Neuron (in vitro differentiated cells): ENCODE measurements around the gene AIFM2.
"Not testable (repeated sequence)": the region's sequence is repeated elsewhere in the genome, so short reads cannot be mapped to it uniquely, and the experiment has no call there.

Experiments used
- H2AFZ ChIP-seq: one replicate; pipeline ENCODE4 v1.6.1; 2013; ENCODE audit warnings: low read depth, mild to moderate bottlenecking, inconsistent platforms, low read length, moderate library complexity
- H3K27me3 ChIP-seq: one replicate; pipeline ENCODE4 v1.6.1; 2013; ENCODE audit warnings: low read length; ENCODE audit not compliant: insufficient read depth
- H3K36me3 ChIP-seq: one replicate; pipeline ENCODE4 v1.6.1; 2013; ENCODE audit warnings: low read length; ENCODE audit not compliant: insufficient read depth
- H3K4me1 ChIP-seq: one replicate; pipeline ENCODE4 v1.6.1; 2013; ENCODE audit warnings: low read length; ENCODE audit not compliant: insufficient read depth
- H3K4me3 ChIP-seq: 2 replicates; pipeline ENCODE4 v1.5.1; 2013; ENCODE audit warnings: mild to moderate bottlenecking, low read length, moderate library complexity
- H3K9me3 ChIP-seq: one replicate; pipeline ENCODE4 v1.6.1; 2013; ENCODE audit warnings: low read length

AIFM2 gene

DNA sequence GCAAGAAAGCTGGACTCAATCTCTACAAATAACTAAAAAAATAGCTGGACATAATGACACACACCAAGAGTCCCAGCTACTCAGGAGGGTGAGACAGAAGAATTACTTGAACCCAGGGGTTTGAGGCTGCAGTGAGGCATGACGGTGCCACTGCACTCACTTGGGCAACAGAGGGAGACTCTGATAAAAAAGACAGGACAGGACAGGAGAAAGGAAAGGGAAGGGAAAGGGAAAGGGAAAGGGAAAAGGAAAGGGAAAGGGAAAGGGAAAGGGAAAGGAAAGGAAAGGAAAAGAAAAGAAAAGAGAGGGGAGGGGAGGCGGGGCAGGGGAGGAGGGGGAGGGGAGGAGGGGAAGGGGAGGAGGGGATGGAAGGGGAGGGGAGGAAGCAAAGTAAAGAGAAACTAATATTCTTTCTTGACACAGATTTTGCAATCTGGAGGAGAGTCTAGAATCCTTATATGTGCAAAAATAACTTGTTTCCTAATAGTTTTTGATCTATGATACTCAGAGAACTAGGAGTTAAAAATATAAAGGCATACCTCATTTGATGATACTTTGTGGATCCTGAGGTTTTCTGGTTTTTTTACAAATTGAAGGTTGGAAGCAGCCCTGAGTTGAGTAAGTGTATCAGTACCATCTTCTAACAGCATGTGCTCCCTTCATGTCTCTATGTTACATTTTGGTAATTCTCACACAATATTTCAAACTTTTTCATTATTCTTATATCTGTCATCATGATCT, 29.7 kb upstream of the AIFM2 start:
- H3K4me3 ChIP-seq: no peak overlapping the region
- no peak overlapping the region for H2AFZ ChIP-seq
- H3K27me3 ChIP-seq: no peaks in the 10 kb centered on the region
- peaks cover 57% of the 10 kb centered on the region for H3K36me3 ChIP-seq
- no peaks in the 10 kb centered on the region for H3K4me1 ChIP-seq
- no peaks in the 10 kb centered on the region for H3K9me3 ChIP-seq

DNA sequence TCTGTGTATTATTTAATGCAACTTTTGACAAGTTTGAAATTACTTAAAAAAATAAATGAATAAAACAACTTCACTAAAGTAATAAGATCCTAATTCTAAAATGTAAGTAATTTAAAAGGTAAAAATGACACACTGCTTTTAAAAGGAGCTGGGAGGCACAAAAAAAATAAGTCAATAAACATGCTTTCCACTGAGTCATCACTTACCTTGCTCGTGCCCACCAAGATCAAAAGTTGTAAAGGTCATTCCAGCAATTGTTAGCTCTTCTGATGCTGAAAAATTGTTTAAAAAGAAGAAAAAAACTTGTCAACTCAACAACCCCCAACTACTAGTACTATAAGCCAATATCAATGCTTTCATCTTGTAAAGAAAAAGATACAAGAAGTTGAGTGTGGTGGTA, 28.2 kb upstream of the AIFM2 start:
- no peaks in the 10 kb centered on the region for H3K4me1 ChIP-seq
- no peak overlapping the region for H3K4me3 ChIP-seq
- no peaks in the 10 kb centered on the region for H3K27me3 ChIP-seq
- no peaks in the 10 kb centered on the region for H3K9me3 ChIP-seq
- peaks cover 64% of the 10 kb centered on the region for H3K36me3 ChIP-seq
- H2AFZ ChIP-seq: no peak overlapping the region

DNA sequence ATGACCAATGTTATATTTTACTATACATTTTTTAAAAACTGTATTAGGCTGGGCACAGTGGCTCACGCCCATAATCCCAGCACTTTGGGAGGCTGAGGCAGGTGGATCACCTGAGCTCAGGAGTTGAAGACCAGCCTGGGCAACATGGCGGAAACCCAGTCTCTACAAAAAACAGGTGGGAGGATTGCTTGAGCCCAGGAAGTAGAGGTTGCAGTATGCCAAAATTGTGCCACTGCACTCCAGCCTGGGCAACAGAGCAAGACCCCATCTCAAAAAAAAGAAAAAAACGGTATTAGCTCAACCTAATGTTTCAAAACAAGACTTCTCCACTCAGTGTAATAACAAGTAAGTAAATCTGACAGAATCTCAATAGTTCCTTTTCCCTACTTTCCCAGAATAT, 26.7 kb upstream of the AIFM2 start:
- H2AFZ ChIP-seq, H3K27me3 ChIP-seq, H3K4me1 ChIP-seq, H3K9me3 ChIP-seq, H3K4me3 ChIP-seq: not testable (repeated sequence)
- H3K36me3 ChIP-seq: peaks cover 70% of the 10 kb centered on the region

DNA sequence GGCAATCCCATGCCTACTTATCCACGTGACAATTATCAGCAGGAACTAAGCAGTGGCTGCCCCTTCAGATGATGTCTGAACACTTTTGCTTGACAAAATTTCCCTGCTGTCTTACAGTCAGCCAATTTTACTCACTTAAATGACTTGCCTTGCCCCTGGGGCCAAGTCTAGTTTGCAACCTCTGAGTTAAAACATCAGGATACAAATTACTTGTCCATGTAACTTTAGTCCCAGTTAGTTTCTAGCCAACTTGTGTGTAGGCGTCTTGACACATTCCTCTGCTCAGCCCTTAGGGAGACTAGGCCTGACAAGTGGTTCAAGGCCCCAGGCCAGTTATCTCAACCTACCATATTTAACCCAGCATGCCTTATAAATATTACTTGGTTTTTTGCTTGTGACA, 25.5 kb upstream of the AIFM2 start:
- Histone ChIP-seq H3K9me3 (no peaks in the 10 kb centered on the region), H3K4me1 (peaks cover 9% of the 10 kb centered on the region), H3K4me3 (no peak overlapping the region), H3K36me3 (peaks cover 81% of the 10 kb centered on the region), H3K27me3 (no peaks in the 10 kb centered on the region), H2AFZ (no peak overlapping the region)

DNA sequence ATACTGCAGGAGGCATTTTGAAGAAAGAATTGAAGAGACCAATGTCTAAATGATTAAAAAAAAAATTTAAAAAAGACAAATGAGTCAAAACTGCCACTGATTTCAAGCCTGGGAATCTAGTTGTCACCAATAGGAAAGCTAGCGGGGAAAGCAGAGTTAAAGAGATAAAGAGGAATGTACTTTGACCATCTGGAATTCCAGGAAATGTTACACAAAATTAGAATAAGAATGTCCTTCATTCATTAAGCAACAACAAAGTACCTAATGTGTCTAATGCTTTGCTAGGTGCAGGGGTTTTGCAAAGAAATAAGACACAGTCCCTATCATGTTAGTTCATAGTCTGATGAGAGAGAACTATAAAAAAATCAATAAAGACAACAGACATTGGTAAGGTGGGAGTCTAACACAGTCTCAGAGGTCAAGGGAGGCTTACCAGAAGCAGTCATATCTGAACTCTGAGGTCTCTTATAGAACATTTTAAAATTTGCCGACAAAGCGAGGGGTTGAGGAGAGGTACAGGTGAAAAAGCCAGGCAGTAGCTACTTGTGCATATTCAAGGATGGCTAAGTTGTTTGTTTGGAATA, 22.7 kb upstream of the AIFM2 start:
- Histone ChIP-seq H3K36me3 (peaks cover 90% of the 10 kb centered on the region), H3K27me3 (no peaks in the 10 kb centered on the region), H3K9me3 (no peaks in the 10 kb centered on the region), H3K4me3 (no peak overlapping the region), H2AFZ (no peak overlapping the region), H3K4me1 (peaks cover 9% of the 10 kb centered on the region)

DNA sequence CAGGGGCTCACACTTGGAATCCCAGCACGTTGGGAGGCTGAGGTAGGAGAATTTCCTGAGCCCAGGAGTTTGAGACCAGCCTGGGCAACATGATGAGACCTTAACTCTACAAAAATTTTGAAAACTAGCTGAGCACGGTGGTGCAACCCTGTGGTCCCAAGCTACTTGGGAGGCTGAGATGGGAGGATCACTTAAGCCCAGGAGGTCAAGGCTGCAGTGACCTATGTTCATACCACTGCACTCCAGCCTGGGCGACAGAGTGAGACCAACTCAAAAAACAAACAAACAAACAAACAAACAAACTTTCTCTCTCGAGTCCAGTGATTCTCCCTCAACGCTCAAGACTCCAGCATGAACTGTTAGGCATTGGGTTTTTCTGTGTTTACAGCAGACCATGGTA, 15.9 kb upstream of the AIFM2 start:
- no peaks in the 10 kb centered on the region for H3K27me3 ChIP-seq
- no peaks in the 10 kb centered on the region for H3K9me3 ChIP-seq
- no peak overlapping the region for H2AFZ ChIP-seq
- H3K36me3 ChIP-seq: peaks cover 42% of the 10 kb centered on the region
- peaks cover 9% of the 10 kb centered on the region for H3K4me1 ChIP-seq
- no peak overlapping the region for H3K4me3 ChIP-seq

DNA sequence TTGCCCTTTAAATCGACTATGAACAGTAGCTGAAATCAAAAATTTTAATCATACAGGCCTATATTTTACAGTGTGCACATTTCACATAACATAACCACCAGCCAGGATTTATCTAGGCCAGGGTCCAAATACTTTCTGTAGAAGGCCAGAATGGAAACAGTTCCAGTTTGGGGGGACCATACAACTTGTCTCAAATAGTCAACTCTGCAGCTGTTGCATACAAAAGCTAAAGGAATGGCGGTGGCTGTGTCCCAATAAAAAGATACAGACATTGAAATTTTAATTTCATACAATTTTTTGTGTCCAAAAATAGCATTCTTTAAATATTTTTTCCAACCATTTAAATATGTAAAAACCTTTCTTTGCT, 14.6 kb upstream of the AIFM2 start:
- H3K9me3 ChIP-seq: no peaks in the 10 kb centered on the region
- H2AFZ ChIP-seq: no peak overlapping the region
- H3K4me1 ChIP-seq: peaks cover 9% of the 10 kb centered on the region
- H3K27me3 ChIP-seq: no peaks in the 10 kb centered on the region
- peaks cover 30% of the 10 kb centered on the region for H3K36me3 ChIP-seq
- peak overlapping the region; percentile 47 for H3K4me3 ChIP-seq

DNA sequence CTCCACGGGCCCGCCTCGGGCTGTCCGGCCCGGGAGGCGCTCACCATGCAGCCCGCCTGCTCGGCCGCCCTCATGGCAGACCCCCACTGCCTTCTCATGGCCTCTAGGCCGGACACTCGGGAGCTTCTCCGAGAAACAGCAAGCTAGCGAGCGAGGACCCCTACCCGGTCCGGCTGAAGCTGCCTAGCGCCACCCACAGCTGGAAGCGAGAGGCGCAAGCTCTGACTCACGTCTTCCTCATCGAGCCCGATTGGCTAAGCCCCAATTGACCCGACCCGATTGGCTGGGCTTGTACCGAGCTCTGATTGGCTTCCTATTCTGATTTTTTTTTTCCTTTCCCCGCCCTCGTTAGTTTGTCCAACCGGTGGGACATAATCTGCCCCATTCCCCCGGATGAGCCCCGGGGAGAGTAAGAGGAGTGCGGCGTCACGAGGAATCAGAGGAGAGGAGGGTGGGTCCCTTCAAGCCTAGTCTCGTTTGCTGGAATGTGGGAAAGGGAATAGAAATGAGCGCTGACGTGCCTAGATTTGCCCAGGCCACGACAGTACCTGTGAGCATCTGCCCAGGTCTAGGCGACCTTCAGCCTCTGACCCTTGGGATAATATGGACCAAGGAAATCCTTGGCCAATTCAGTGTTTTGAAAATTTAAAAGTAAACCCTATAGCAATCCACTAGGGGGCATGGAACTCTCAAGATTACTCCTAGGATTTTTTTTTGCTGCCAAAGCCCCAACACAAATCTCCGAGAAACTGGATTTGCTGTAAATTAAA, 14.0 kb upstream of the AIFM2 start, which contains the start of gene TYSND1:
TYSND1 (minus strand) TSS at position 212 of the 770 bp plus-strand sequence; CDS start at position 98, 114 bp downstream.
- peaks cover 24% of the 10 kb centered on the region for H3K36me3 ChIP-seq
- H3K4me3 ChIP-seq: peak within 1 kb of the TSS; percentile 69
- H3K27me3 ChIP-seq: no peaks in the 10 kb centered on the region
- H3K9me3 ChIP-seq: no peaks in the 10 kb centered on the region
- H2AFZ ChIP-seq: peak within 1 kb of the TSS; percentile 61
- H3K4me1 ChIP-seq: peaks cover 9% of the 10 kb centered on the region

DNA sequence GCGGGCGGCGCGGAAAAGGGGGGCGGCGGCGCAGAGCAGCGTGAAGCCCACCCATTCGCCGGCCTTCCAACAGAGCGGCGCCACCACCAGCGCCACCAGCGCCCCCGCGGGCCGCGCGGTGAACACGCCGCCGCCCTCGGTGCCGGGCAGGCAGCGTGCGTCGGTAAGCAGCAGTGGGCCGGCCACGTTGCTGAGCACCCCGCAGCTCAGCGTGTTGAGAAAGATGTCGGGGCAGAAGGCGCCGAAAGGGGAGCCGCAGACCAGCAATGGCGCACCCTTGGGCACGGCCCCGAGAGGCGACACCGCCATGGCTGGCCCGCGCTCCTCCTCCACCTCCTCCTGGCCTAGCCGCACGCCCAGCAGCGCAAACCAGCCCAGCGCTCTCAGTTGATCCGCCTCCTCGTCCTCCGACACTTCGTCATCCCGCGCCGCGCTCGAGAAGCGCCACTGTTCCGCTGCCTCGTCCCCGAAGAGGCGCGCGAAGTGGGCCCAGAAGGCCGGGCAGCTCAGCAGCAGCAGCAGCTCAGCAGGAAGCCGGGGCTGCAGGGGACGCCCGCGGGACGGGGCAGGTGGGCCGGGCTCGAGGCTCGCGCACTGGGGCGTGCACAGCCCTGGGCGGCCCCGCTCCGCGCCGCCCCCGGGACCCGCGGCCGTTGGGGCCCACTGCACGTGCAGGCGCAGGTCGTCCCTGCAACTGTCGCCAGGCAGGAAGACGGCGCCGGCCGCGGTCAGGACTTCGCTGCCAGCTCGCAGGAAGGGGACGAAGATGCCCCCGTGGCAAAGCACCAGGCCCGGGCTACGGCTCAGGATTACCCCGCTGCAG, 13.3 kb upstream of the AIFM2 start:
- Histone ChIP-seq H3K27me3 (no peaks in the 10 kb centered on the region), H3K9me3 (no peaks in the 10 kb centered on the region), H2AFZ (peak overlapping the region; percentile 61), H3K4me3 (peak overlapping the region; percentile 69), H3K36me3 (peaks cover 16% of the 10 kb centered on the region), H3K4me1 (peaks cover 9% of the 10 kb centered on the region)

DNA sequence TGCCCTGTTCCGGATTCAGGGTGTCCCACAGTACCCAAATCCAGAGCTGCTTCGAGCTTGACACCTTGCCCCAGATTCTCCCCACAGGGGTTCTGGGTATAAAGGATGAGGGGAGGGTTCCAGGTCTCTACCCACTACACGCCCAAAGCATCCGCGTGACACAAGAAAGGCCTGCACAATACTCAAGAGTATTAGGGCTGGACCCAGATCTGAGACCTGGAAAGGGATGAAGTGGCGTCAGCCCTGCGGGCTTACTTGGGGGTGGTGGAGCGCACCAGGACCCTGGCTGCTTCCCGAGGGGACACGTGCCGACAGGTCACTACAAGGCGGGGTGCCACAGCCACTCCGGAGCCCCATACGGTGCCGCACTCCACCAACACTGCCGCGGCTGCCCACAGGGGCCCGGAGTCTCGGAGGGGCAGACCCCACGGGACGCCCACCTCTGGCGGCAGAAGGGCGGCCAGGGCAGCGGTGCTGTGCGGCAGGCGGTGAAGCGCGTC, 12.6 kb upstream of the AIFM2 start:
- Histone ChIP-seq H3K27me3 (no peaks in the 10 kb centered on the region), H3K36me3 (peaks cover 10% of the 10 kb centered on the region), H2AFZ (no peak overlapping the region), H3K4me1 (peaks cover 9% of the 10 kb centered on the region), H3K9me3 (no peaks in the 10 kb centered on the region), H3K4me3 (peak overlapping the region; percentile 69)

DNA sequence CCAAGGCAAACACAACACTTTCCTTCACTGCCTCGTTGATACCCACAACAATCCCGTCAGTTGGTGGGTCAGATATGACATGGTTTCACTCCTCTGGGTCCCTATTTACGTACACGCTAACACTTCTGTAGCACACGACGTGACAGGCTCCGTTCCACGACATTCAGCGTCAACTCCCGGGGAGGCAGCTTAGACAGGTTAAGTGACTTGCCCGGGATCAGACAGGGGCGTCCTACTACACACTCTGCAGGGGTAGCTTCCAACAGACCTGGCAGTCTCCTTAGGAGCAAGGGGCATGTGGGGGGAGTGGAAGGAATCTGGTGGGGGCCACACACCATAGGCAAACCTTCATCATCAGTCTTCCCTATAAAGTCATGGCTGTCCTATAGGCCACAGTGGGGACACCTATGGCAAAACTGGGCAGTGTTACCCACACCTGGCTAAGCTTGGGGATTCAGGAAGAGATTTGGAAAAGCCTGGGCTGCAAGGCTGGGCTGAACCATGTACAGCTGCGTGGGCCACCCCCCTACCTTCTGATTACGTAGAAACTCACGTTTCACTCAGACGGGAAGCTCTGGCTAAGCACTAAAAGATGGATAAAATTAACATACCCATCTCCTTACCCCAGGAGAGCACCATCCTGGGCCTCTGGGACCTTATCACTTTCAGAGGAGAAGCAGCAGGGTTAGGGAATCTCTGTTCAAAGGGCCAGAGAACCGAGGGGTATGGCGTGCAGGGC, 11.9 kb upstream of the AIFM2 start:
- Histone ChIP-seq H2AFZ (no peak overlapping the region), H3K9me3 (no peaks in the 10 kb centered on the region), H3K4me1 (peaks cover 9% of the 10 kb centered on the region), H3K36me3 (peaks cover 4% of the 10 kb centered on the region), H3K27me3 (no peaks in the 10 kb centered on the region), H3K4me3 (peak overlapping the region; percentile 69)

DNA sequence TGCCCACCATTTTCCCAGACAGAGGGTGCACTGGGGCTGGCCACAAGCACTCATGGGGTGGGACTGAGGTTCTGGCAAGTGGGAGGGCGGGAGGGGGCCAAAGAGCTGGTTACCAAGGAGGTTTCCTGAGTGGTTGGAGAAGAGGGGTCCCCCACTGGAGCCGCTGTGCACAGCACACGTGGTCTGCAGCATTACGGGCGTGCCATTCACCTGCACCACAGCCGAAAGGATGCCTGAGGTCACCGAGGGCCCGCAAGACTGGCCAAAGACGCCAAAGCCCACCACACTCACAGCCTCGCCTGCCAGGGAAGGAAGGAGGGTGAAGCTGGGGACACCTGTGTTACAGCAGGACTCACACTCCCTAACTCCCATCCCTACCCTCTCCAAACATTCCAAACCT, 9.9 kb upstream of the AIFM2 start:
- no peaks in the 10 kb centered on the region for H3K27me3 ChIP-seq
- peaks cover 9% of the 10 kb centered on the region for H3K4me1 ChIP-seq

More for the DNA sequence above, 9.9 kb upstream of the AIFM2 start:
- H3K36me3 ChIP-seq: no peaks in the 10 kb centered on the region
- no peak overlapping the region for H2AFZ ChIP-seq
- H3K4me3 ChIP-seq: no peak overlapping the region
- H3K9me3 ChIP-seq: no peaks in the 10 kb centered on the region
